ENCODE data around the gene NT5DC2. TPM values are rescaled to one million over a fixed set of nuclear protein-coding genes. Genes with fewer than 3 reads are reported as not detected.
A peak's percentile ranks its signal among the peaks of the same experiment; 100 is the strongest.

NT5DC2 gene
- total and polyA plus RNA-seq, 2 of the 8 experiments (the other 6 are each of a cell fraction or from before 2014, with no cell fraction given) = 331 to 477 TPM

GRCh38 chr3:52534281-52535183, 875 bp upstream of the NT5DC2 start:
- no peak overlapping the region for H3K23ac ChIP-seq (ENCODE audit: insufficient read length)
- H3K56ac ChIP-seq (replicated peaks; ENCODE audit: insufficient read length, low read depth, low read length) = no peak overlapping the region
- H3K79me1 ChIP-seq (ENCODE audit: low read depth, low read length) = peaks cover 36% of the 10 kb centered on the region
- H4K5ac ChIP-seq (ENCODE audit: insufficient read length, low read depth, low read length) = peak overlapping the region; percentile 14
- no peak overlapping the region for H2AFZ ChIP-seq (ENCODE audit: low read length)
- H4K91ac ChIP-seq (replicated peaks; ENCODE audit: insufficient read length, low read length) = peak overlapping the region; percentile 59
- 0 out of 2 replicates have a peak overlapping the region, but pooled peaks have one; percentile 3 for H3K27ac ChIP-seq (ENCODE audit: low read depth, low read length)
- H3K4me3 ChIP-seq (ENCODE audit: extremely low read depth in 1 of 4, insufficient read depth in 2 of 4, low read depth in 3 of 4, low read length in 4 of 4) = peak overlapping the region; percentile 56 to 68 (median 66)
- no peak for DNase-seq (ENCODE audit: low read depth in 1 of 2, low spot score in 2 of 2)
- H2AK5ac ChIP-seq (ENCODE audit: low read depth, low read length) = no peak overlapping the region
- peaks cover 12 to 57% of the 10 kb centered on the region in 2 experiments for H3K79me2 ChIP-seq (ENCODE audit: control insufficient read depth in 1 of 2, insufficient read depth in 2 of 2, low read length in 2 of 2)
- ChIA-PET CTCF (ENCODE audit: partially characterized antibody) (no interaction called here), POLR2A (ENCODE audit: partially characterized antibody) (interaction anchor here (1.0 to 2.6 kb wide), 2 partner anchors 11 to 85 kb away, joined by 3 to 16 read pairs; no protein-coding TSS in a partner anchor)
- 0 out of 2 replicates have a peak overlapping the region, but pooled peaks have one; percentile 23 for H2BK12ac ChIP-seq (ENCODE audit: low read depth, low read length)
- peaks cover 7 to 33% (median 19%) of the 10 kb centered on the region in 4 experiments for H3K4me1 ChIP-seq (replicated peaks in 1 of 4; ENCODE audit: control insufficient read depth in 3 of 4, insufficient read depth in 4 of 4, low read length in 3 of 4)
- peaks cover 26% of the 10 kb centered on the region for H3K23me2 ChIP-seq (ENCODE audit: low read depth, low read length)
- H3K14ac ChIP-seq (ENCODE audit: insufficient read length) = no peak overlapping the region
- H3K27me3 ChIP-seq (replicated peaks in 1 of 4; ENCODE audit: control insufficient read depth in 3 of 4, extremely low read depth in 1 of 4, insufficient read depth in 3 of 4, low read length in 3 of 4) = no peaks in the 10 kb centered on the region
- no peak for FAIRE-seq
- H4K8ac ChIP-seq (ENCODE audit: extremely low read depth, insufficient read depth, low read length) = peak overlapping the region; percentile 81; the same call in 1 of the 2 replicates
- H2BK20ac ChIP-seq (ENCODE audit: low read length) = no peak overlapping the region
- TF ChIP-seq CTBP2 (IDR thresholded peaks at IDR 0.05; ENCODE audit: borderline replicate concordance, insufficient read depth, insufficient read length, low read length) = no peak
- no peak for TF ChIP-seq BACH1 (IDR thresholded peaks at IDR 0.05; ENCODE audit: low read length)
- TF ChIP-seq, protein P1, sequence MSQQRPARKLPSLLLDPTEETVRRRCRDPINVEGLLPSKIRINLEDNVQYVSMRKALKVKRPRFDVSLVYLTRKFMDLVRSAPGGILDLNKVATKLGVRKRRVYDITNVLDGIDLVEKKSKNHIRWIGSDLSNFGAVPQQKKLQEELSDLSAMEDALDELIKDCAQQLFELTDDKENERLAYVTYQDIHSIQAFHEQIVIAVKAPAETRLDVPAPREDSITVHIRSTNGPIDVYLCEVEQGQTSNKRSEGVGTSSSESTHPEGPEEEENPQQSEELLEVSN (IDR thresholded peaks at IDR 0.05) = 0 out of 2 replicates have a peak, but pooled peaks have one; percentile 38
- TF ChIP-seq CREB1 (IDR thresholded peaks at IDR 0.05) = no peak
- no peak overlapping the region for H2BK120ac ChIP-seq (replicated peaks; ENCODE audit: low read depth, low read length)
- H3K9me3 ChIP-seq (ENCODE audit: insufficient read depth in 2 of 2, low read depth in 1 of 2, low read length in 1 of 2) = no peaks in the 10 kb centered on the region
- H4K20me1 ChIP-seq (replicated peaks in 1 of 2; ENCODE audit: control insufficient read depth in 1 of 2, insufficient read depth in 2 of 2, low read length in 2 of 2) = peaks cover 12 to 35% of the 10 kb centered on the region in 2 experiments
- H2BK15ac ChIP-seq (ENCODE audit: low read length) = peak overlapping the region; percentile 81; the same call in 1 of the 2 replicates
- peak overlapping the region; percentile 73 to 89 for H3K4me2 ChIP-seq (ENCODE audit: insufficient read depth in 1 of 2, low read depth in 2 of 2, low read length in 2 of 2)
- 61% methylated on average over 56 of the region's 57 CpGs; no CpG with 5 or more reads in 1 of the 2 experiments for WGBS, 2 experiments (ENCODE audit: extremely low coverage in 1 of 2, insufficient coverage in 1 of 2, insufficient read length in 1 of 2, insufficient replicate concordance in 2 of 2, low coverage in 1 of 2, low lambda C conversion rate in 2 of 2, missing lambda C conversion rate in 1 of 2)
- peak overlapping the region; percentile 60 for H3K18ac ChIP-seq (ENCODE audit: extremely low read depth, low read length)
- H3K4ac ChIP-seq (replicated peaks; ENCODE audit: insufficient read length, low read depth, low read length) = peak overlapping the region; percentile 69
- peaks cover 0 to 4% (median 0%) of the 10 kb centered on the region in 4 experiments; a peak in 5 of 8 replicates for H3K36me3 ChIP-seq (ENCODE audit: control insufficient read depth in 2 of 4, insufficient read depth in 4 of 4, low read length in 3 of 4)
- peak overlapping the region in 2 of 4 experiments; percentile 8 to 35; a peak in 3 of 7 replicates for H3K9ac ChIP-seq (replicated peaks in 1 of 4; ENCODE audit: extremely low read depth in 1 of 4, low read depth in 3 of 4, low read length in 3 of 4)
- H2BK5ac ChIP-seq (ENCODE audit: low read depth, low read length) = no peak overlapping the region
